Activated CD8-positive, alpha-beta memory T cell treated with anti-CD3 and anti-CD28 coated beads for 36 hours (primary cell): ENCODE data around the gene SLC39A10. TPM values are rescaled to one million over a fixed set of nuclear protein-coding genes. Genes with fewer than 3 reads are reported as not detected.
"Not testable (repeated sequence)": the region's sequence is repeated elsewhere in the genome, so short reads cannot be mapped to it uniquely, and the experiment has no call there.

ENCODE experiments used
- CTCF ChIA-PET: fragments of 350-600 bp; sonication (Branson Sonifier 250); formaldehyde crosslinking; loops from one replicate; lab custom pipeline; 2021; ENCODE audit warnings: antibody characterized with exemption; lab: Charles Lee
- POLR2A ChIA-PET: fragments of 350-600 bp; sonication (Branson Sonifier 250); formaldehyde crosslinking; loops from one replicate; lab custom pipeline; 2021; ENCODE audit warnings: antibody characterized with exemption; lab: Charles Lee
- total RNA-seq, 2 experiments: library from RNA; stranded (reverse); gene quantifications; one replicate each; pipeline ENCODE4 v1.2.3, GENCODE V29; 2021

SLC39A10 gene
- total RNA-seq, 2 experiments from 2014 or later: 25.0 to 30.7 TPM

DNA sequence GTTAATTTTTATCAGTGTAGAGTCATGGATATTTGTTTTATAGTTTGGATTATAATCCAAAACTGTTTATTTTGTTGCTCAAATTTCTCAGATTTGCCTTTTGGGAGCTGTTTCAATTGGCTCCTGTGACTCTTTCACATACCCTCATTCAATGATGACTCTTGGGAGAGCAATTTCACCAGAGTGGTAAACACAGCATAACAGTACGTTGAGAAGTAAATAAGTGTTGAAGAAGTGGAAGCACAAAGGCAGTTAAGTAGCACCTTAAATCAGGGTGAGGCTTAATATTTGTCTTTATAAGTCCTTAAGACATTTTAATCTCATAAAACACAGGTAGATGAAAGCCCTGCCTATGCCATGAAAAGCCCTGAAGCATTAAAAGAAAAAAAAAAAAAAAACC, 17.1 kb upstream of the SLC39A10 start:
- ChIA-PET POLR2A (no interaction called here), CTCF (interaction anchor here (0.7 kb wide), 1 partner anchor 36 kb away, joined by 3 read pairs; no protein-coding TSS in a partner anchor)

DNA sequence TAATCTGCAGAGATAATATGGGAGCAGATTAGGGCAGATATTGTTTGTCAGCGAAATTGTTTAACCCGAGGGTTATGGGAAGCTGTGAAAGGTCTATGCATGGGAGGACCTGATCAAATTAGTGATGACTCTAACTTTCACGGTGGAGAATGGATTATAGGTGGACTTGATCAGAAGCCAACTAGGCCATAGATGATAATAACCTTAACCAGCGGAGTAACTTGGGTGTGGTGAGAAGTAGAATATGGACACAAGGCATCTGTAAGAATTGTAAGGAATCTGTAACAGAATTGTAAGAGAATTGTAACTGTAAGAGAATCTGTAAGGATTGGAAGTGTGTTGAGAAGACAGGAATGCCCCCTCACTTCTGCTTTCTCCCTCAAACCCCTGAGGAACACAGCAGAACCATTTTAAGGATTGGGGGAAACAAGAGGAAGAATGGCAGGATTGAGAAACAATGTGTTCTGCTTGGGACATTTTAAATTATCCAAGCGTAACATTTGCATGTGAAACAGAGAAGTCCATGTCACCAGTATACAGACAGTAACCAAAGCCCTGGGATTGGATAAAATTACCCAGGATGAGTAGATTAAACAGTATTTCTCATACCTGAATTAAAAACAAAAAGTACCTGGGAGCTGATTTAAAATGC, 14.9 kb upstream of the SLC39A10 start:
- POLR2A ChIA-PET: no interaction called here

DNA sequence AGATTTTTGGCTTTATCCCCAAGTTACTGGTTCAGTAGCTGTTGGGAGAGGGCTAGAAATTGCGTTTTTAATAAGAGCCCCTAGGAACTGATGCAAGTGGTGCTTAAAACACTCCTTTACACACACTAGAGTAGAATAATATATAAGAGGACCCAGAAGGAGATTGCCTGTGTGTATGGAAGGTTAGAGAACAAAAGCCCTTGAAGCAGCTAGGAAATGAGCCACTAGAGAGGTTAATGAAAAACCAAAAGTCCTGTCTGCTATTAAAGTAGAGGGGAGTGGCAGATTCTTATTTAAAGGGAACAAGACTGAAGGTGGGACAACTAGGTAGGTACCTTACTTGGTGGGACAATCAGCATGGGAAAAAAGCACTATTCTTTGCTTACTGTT, 14.4 kb upstream of the SLC39A10 start:
- CTCF ChIA-PET: no interaction called here

More for the DNA sequence above, 14.9 kb upstream of the SLC39A10 start:
- CTCF ChIA-PET: no interaction called here

DNA sequence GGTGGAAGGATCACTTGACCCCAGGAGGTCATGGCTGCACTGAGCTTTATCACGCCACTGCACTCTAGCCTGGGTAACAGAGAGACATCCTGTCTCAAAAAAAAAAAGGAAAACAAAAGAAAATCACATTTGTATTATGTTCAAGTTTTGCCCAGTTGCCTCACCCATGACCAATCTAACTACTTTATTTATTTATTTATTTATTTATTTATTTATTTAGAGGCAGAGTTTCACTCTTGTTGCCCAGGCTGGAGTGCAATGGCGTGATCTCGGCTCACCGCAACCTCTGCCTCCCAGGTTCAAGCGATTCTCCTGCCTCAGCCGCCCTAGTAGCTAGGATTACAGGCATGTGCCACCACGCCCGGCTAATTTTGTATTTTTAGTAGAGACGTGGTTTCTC, 12.3 kb upstream of the SLC39A10 start:
- CTCF ChIA-PET: interaction anchor here (0.7 kb wide), 1 partner anchor 19 kb away, joined by 4 read pairs; no protein-coding TSS in a partner anchor
- POLR2A ChIA-PET: not testable (repeated sequence)

More for the DNA sequence above, 14.4 kb upstream of the SLC39A10 start:
- POLR2A ChIA-PET: no interaction called here

DNA sequence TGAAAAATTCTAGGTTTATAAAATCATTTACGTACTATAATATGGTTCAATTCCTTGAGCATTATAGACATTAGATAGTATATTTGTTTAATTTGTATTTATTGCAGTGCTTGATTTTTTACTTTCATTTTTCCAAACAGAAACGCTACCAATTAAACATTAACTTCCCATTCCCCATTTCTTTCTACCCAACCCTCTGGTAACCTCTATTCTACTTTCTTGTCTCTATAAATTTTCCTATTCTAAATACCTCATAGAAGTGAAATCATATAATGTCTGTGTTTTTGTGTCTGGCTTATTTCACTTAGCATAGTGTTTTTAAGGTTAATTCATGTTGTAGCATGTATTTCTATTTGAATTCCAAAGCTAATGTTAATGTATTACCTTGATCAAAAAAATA, 11.6 kb upstream of the SLC39A10 start:
- CTCF ChIA-PET: no interaction called here
- POLR2A ChIA-PET: no interaction called here

DNA sequence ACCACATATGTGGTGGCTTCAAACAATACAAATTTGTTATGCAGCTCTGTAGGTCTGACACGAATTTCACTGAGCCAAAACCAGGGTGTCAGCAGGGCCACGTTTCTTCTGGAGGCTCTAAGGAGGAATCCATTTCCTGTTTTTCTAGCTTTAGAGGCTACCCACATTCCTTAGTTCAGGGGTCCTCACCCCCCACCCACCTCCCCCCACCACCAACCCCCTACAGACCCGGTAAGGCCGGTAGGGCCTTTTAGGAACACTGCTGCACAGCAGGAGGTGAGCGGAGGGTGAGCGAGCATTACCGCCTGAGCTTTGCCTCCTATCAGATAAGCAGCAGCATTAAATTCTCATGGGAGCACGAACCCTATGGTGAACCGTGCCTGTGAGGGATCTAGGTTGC, 10.6 kb upstream of the SLC39A10 start:
- ChIA-PET POLR2A (no interaction called here), CTCF (interaction anchor here (1.0 kb wide), 1 partner anchor 13 kb away, joined by 3 read pairs; no protein-coding TSS in a partner anchor)

DNA sequence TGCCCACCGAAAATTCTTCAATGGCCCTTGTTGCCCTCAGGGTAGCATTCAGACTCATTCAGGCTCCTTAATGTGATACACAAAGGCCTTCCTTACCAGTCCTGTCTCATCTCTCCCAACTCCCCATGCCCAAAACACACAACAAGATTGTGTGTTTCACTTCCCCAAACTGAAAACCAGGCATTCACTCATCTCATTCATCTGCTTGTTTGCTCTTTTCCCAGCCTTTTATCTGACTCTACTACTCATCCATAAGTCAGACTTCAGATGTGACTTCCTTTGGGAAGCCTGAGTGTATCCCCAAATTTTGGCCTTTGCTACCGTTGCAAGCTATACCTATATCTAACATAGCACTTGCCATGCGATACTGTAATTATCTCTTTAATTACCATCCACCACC, 9.7 kb upstream of the SLC39A10 start:
- POLR2A ChIA-PET: no interaction called here
- CTCF ChIA-PET: no interaction called here

DNA sequence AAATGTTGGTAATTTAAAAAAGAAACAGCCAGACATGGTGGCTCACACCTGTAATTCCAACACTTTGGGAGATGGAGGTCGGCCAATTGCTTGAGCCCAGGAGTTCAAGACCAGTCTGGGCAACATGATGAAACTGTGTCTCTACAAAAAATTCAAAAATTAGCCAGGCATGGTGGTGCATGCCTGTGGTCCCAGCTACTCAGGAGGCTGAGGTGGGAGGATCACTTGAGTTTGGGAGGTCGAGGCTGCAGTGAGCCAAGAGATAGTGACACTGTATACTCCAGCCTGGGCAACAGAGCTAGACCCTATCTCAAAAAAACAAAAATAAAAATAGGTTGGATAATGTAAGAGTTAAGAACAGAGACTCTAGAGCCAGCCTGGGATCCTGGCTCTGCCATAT, 8.7 kb upstream of the SLC39A10 start:
- POLR2A ChIA-PET: interaction anchor here (1.1 kb wide), 1 partner anchor 72 kb away, joined by 4 read pairs; no protein-coding TSS in a partner anchor
- CTCF ChIA-PET: not testable (repeated sequence)

DNA sequence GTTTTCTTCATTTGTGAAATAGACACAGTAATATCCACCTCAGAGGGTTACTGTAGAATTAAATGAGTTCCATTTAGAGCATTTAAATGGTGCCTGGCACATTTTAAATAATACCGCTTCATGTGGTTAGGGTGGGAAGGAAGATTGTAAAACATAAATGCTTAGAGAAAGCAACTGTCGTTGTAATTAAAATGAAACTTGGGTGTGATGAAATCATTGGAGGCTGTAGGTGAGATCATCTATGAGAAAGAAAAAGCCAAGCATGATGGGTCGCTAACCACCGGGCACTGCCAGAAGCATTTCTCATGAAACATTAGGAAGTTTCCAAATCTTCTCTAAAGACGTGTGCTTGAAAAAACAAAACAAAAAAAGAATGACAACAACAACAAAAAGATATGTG, 8.2 kb upstream of the SLC39A10 start:
- POLR2A ChIA-PET: interaction anchor here (1.1 kb wide), 1 partner anchor 72 kb away, joined by 4 read pairs; no protein-coding TSS in a partner anchor
- CTCF ChIA-PET: no interaction called here

DNA sequence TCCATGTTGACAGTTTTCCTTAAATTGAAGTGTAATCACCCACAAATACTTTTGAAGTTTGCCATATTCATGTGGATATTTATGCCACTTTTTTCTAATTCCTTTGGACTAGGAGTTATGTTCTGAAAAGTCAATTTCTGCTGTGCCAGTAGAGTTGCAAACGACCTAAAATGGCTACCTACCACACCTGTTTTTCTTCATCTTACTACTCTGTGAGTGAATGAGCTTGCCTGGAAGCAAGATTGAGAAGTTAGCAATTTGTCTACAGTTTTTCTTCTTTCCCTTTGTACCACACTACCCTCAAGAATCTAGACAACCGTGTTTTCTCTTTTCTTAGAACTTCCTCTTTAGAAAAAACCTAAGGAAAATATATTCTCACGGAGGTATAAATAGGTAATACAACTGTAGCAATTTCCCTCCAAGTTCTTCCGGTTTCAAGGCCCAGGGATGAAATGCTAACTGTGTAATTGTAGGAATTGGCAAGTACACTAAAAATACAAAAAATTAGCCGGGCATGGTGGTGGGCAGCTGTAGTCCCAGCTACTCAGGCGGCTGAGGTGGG, 7.3 kb upstream of the SLC39A10 start:
- CTCF ChIA-PET: no interaction called here
- POLR2A ChIA-PET: interaction anchor here (1.1 kb wide), 1 partner anchor 73 kb away, joined by 4 read pairs; no protein-coding TSS in a partner anchor

DNA sequence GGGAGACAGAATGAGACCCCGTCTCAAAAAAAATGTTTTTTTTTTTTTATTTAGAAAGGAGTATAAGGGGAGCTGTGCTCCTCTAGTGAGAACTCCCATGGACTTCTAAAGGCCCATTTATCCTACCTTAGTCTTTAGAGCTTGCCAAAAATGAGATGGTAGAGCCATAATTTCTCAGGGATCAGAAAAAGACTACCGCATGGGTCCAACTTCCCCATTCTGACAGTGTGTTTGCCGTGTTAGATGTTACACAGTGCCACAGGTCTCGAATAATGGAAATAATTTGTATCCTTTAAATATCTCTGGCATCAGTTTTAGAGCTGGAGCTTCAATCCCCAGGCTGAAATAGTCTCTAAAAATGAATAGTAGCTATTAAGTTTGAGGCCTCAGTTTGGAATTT, 6.0 kb upstream of the SLC39A10 start:
- POLR2A ChIA-PET: no interaction called here
- CTCF ChIA-PET: no interaction called here

DNA sequence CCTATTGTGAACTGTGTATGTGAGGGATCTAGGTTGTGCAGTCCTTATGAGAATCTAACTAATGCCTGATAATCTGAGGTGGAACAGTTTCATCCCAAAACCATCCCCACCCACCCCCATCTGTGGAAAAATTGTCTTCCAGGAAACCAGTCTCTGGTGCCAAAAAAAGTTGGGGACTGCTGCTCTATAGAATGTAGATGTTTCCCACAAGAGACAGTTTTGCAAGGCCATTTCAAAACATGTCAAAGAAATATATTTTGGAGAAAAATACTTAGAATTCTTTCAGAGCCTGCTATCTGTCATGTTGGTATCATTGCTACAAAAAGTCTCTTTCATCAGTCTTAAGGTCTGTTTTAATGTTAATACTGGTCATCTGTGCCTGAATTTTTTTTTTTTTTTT, 4.1 kb upstream of the SLC39A10 start:
- ChIA-PET POLR2A (no interaction called here), CTCF (no interaction called here)

DNA sequence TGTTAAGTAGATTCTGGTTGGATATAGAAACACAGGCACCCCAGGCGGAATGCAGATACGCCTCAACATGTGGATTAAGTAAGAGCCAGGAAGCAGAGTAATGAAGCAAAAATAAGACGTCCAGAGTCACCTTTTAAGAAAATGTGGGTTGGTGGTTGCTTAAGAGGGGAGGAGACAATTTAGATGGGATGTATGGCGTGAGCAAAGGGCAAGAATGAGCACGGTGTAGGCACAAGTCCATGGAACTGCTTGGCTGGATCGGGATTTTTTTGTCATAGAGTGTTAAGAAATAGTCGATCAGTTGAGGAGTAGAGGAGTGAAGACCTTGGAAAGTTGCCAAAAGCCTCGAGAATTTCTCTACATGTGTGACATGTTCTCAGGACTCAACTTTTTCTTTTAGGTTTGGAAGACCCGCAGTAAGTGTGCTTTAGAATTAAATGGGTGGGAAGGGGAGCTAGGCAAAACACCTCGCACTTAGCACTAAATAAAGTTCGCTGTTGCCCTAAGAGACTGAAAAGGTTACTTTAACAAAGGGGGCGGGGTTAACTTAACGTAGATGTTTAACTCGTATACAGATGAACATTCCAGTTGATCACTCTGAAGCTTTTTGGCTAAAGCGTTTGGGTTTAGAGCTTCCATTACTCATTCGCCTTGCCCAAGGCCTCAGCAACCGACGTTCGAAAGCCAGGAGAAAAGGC, 716 bp upstream of the SLC39A10 start:
- ChIA-PET CTCF (interaction anchor here (0.8 to 1.8 kb wide), 4 partner anchors 90 to 157 kb away, joined by 4 to 7 read pairs (median 4); no protein-coding TSS in a partner anchor), POLR2A (interaction anchor here (1.3 to 2.7 kb wide), 4 partner anchors 9 to 412 kb away, joined by 4 to 58 read pairs (median 9); partner anchors contain the start of gene DNAH7)

DNA sequence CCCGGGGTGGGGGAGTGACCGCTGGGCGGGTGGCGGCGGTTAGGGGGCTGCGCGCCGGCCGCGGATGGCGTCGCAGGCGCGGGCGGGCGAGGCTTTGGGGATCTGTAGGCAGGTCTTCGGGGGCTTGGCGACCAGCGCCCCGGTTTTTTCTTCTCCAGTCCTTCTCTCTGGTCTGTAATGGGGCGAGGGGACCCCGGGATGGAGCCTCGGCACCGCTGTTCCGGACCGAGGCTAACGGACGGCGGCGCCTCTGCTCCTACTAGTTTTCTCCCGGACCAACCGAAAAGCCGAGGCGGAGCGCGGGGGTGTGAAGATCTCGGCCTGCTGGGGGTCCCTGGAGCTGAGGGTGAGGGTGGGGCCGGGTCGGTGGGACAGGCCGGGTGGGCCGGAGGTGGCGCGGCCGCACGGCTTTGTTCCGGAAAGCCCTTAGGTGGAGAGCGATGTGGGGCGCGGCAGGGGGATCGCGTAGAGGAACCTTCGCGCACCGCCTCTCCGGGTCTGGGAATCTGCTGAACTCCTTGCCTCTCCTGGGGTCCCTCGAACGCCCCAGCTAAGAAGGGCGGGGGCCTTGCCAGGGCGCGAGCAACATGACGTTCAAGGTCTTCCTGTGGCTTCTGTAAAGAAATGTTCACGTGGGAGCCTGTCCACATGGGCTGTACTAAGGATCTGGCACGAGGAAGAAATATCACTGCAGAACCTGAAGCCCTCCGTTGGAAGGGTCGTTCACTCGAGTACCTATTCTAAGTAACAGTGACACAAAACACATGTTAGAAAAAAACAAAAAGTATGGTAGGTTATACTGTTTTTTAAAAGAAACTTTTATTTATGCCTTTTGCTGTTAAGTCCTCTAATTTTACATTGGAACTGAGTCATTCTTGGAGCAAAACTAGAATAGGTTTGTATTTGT, 861 bp downstream of the SLC39A10 start:
- ChIA-PET CTCF (interaction anchor here (0.6 to 1.8 kb wide), 2 partner anchors 92 to 228 kb away, joined by 3 to 4 read pairs; no protein-coding TSS in a partner anchor), POLR2A (interaction anchor here (0.6 to 2.7 kb wide), 8 partner anchors 88 to 1803 kb away, joined by 3 to 58 read pairs (median 4); partner anchors contain the start of gene DNAH7)

DNA sequence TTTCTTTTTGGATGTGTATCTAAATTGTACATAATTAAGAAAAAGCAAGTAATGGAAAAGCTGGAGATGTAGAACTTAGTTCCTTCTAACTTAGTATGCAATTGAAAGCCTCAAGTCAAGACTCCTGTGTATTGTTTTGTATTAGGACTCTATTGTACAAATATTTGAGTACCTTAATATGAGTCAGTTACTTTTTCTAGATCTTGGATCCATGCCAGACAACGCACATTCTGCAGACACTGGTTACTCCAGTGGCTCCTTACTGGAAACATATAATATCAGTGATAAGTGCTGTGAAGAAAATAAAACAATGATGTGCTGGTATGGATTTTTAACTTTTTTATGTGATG, 1.5 kb downstream of the SLC39A10 start:
- ChIA-PET POLR2A (interaction anchor here (1.0 to 2.7 kb wide), 3 partner anchors 98 to 125 kb away, joined by 3 to 58 read pairs (median 9); no protein-coding TSS in a partner anchor), CTCF (no interaction called here)

DNA sequence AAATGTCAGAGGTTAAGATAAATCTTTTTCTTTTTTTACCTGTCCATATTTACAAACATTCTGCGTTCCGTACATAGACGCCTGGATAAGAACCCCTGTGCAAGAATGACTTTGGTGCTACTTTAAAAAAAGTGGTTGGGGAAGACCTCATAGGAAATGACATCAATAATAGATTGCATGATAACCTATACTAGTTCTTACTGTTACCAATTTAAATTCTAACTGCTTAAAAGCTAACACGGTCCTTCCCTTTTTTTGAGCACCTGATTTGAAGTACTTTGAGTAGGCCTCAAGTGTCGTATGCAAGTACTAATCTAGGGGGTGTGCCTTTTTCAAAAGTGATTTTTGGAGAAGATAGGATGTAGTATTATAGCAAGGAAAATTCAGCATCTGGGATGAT, 2.1 kb downstream of the SLC39A10 start:
- CTCF ChIA-PET: interaction anchor here (1.2 to 2.5 kb wide), 2 partner anchors 97 to 124 kb away, joined by 6 to 16 read pairs; no protein-coding TSS in a partner anchor
- POLR2A ChIA-PET: interaction anchor here (1.3 to 1.5 kb wide), 3 partner anchors 99 to 125 kb away, joined by 3 to 11 read pairs (median 5); no protein-coding TSS in a partner anchor

DNA sequence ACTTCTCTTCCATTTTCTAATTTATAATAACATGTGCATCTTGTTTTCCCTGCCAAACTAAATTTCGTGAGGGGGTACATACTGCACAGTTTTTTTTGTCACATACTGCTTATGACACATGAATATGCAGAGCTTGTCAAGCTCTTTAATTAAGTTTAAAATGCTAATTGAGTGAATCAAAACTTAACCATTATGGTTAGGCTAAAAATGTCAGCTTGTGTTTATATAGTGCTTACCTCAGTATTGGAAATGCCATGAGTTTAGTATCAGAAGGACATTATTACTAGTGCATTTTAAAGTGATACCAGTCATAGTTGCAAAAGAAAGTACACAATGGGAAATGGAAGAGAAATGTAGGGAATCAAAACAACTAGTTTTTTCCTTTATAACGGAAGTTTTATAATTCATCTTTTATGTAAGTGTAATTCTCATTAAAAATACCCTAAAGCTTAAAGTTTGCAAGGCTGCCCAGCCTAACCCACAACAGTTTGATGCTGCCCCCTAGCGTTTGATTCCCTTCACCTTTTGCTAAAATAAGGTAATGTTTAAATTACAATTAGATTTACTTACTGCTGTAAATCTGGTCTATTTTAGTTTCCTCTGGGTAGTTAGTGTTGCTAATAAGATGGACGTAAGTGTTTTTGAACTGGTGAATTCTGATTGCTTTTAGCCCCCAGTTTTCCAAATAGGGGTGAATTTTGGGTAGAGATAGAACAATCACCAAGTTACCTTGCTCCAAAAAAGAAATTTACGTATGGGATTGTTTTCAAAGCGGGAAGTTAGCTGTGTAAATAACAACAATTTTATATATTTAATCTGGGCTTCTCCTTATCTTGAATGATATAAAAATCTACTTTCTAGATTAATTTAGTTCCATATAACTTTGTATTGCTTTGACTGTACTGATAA, 3.2 kb downstream of the SLC39A10 start:
- ChIA-PET POLR2A (interaction anchor here (0.6 to 1.4 kb wide), 6 partner anchors 17 to 126 kb away, joined by 3 to 11 read pairs (median 6); no protein-coding TSS in a partner anchor), CTCF (interaction anchor here (0.6 to 2.5 kb wide), 6 partner anchors 13 to 175 kb away, joined by 3 to 16 read pairs (median 4); no protein-coding TSS in a partner anchor)
